HCT116 (cell line): Measurements from ENCODE around the gene RNF180.

Experiments
- POLR2A ChIP-seq: IDR thresholded peaks from 2 replicates; pipeline ENCODE4 v1.7.0; 2011; ENCODE audit warnings: borderline replicate concordance; ENCODE audit not compliant: insufficient read depth, insufficient read length; ENCODE audit errors: extremely low read depth
- YY1 ChIP-seq: IDR thresholded peaks from 2 replicates; pipeline ENCODE4 v1.6.1; 2011; ENCODE audit warnings: low read length, low read depth, moderate library complexity, mild to moderate bottlenecking; ENCODE audit not compliant: insufficient replicate concordance; ENCODE audit errors: extremely low read depth
- TF ChIP-seq, protein P1 (sequence below), 3 experiments: fragments of 200-600 bp in 1 of 3; sonication (generic) in 1 of 3; IDR thresholded peaks in 2 of 3; conservative IDR thresholded peaks in 1 of 3; 2 replicates each; pipeline ENCODE4 v1.5.1; 2012 to 2017; ENCODE audit warnings: low read depth in 2 of 3, low read length in 2 of 3, antibody characterized with exemption in 1 of 3, borderline replicate concordance in 1 of 3, control low read depth in 1 of 3, mild to moderate bottlenecking in 1 of 3, mixed read lengths in 1 of 3, mixed run types in 1 of 3, moderate library complexity in 1 of 3; ENCODE audit not compliant: insufficient read depth in 1 of 3

DNA sequence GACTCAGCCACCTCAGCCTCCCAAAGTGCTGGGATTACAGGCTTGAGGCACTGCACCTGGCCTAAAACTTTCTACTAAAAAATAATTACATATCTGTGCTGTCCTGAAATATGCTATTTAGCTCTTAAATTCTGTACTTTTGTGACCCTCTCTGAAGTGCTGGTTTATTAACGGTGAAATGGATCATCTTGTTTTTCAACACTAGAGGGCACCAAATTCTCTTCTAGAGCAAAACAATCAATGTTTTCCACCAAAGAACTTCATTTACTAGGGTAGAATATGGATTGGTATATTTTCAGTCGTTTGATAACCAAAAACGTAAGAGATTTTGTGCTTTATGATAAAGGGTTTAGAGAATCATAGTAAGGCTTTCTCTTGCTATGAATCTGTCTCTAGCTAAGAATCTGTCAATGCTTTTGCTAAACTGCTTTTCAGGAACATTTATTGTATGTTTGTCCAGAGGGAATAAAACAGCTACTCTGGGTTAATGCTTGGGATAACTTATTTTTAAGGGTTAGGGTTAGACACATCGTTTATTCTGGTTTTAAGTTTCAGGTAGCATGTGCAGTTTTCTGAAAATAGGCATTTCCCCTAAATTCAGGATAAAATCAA lies 63.6 kb downstream of the RNF180 start:
- TF ChIP-seq YY1 = no peak
- TF ChIP-seq, protein P1, sequence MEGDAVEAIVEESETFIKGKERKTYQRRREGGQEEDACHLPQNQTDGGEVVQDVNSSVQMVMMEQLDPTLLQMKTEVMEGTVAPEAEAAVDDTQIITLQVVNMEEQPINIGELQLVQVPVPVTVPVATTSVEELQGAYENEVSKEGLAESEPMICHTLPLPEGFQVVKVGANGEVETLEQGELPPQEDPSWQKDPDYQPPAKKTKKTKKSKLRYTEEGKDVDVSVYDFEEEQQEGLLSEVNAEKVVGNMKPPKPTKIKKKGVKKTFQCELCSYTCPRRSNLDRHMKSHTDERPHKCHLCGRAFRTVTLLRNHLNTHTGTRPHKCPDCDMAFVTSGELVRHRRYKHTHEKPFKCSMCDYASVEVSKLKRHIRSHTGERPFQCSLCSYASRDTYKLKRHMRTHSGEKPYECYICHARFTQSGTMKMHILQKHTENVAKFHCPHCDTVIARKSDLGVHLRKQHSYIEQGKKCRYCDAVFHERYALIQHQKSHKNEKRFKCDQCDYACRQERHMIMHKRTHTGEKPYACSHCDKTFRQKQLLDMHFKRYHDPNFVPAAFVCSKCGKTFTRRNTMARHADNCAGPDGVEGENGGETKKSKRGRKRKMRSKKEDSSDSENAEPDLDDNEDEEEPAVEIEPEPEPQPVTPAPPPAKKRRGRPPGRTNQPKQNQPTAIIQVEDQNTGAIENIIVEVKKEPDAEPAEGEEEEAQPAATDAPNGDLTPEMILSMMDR (IDR thresholded peaks at IDR 0.05 in 2 of 3, conservative IDR thresholded peaks at IDR 0.05 in 1 of 3; ENCODE audit: borderline replicate concordance in 1 of 3, insufficient read depth in 1 of 3, low read depth in 2 of 3, low read length in 2 of 3) = peak; percentile 23 to 74 (median 51); a peak in 3 of 6 replicates
- TF ChIP-seq POLR2A = no peak
